ENCODE data around the gene TBC1D32.
"Not testable (repeated sequence)": the region's sequence is repeated elsewhere in the genome, so short reads cannot be mapped to it uniquely, and the experiment has no call there.

Gene TBC1D32

GRCh38 chr6:121043211-121043610 is 291.1 kb downstream of the TBC1D32 start:
- H3K18ac ChIP-seq (ENCODE audit: low read length); H3K4me2 ChIP-seq (ENCODE audit: low read length); H2BK12ac ChIP-seq (ENCODE audit: low read length); H3K4ac ChIP-seq (ENCODE audit: low read depth, low read length); H3K4me3 ChIP-seq (ENCODE audit: low read depth, low read length); DNase-seq; H3K4me1 ChIP-seq (ENCODE audit: control insufficient read depth in 1 of 2, insufficient read depth in 2 of 2, low read length in 2 of 2); H4K91ac ChIP-seq (ENCODE audit: low read depth, low read length); H3K36me3 ChIP-seq (ENCODE audit: control insufficient read depth in 1 of 2, insufficient read depth in 2 of 2, low read length in 2 of 2); H4K12ac ChIP-seq (ENCODE audit: low read depth, low read length); H3K79me1 ChIP-seq (ENCODE audit: low read length); H3K23ac ChIP-seq (ENCODE audit: low read length); H3K9me3 ChIP-seq (ENCODE audit: insufficient read depth, low read depth, low read length); H2BK120ac ChIP-seq (ENCODE audit: insufficient read depth, low read length, poor library complexity); H2BK5ac ChIP-seq (ENCODE audit: low read depth, low read length, poor library complexity); H3K27me3 ChIP-seq (ENCODE audit: insufficient read depth, low read length); H3K14ac ChIP-seq (ENCODE audit: low read length); H2AFZ ChIP-seq (ENCODE audit: insufficient read depth, low read length, poor library complexity); H3K9ac ChIP-seq (ENCODE audit: low read length); H3K27ac ChIP-seq (ENCODE audit: low read depth, low read length); H4K8ac ChIP-seq (ENCODE audit: low read depth, low read length); H3K79me2 ChIP-seq (ENCODE audit: control insufficient read depth, insufficient read depth, low read length, poor library complexity); H2AK5ac ChIP-seq (ENCODE audit: low read length): not testable (repeated sequence)
- no CpG with 5 or more reads among the region's 6 CpGs for WGBS (ENCODE audit: extremely low coverage, insufficient coverage, insufficient read length)

- DNase-seq: no peak
- Histone ChIP-seq H3K18ac (ENCODE audit: low read length) (no peak overlapping the region), H2BK12ac (ENCODE audit: low read length) (no peak overlapping the region), H3K23ac (ENCODE audit: low read length) (no peak overlapping the region), H4K91ac (ENCODE audit: low read depth, low read length) (no peak overlapping the region), H3K79me1 (ENCODE audit: low read length) (no peaks in the 10 kb centered on the region), H2BK120ac (ENCODE audit: insufficient read depth, low read length, poor library complexity) (no peak overlapping the region), H4K12ac (ENCODE audit: low read depth, low read length) (no peak overlapping the region), H4K8ac (ENCODE audit: low read depth, low read length) (no peak overlapping the region), H2BK5ac (ENCODE audit: low read depth, low read length, poor library complexity) (no peak overlapping the region), H2AK5ac (ENCODE audit: low read length) (no peak overlapping the region), H3K79me2 (ENCODE audit: control insufficient read depth, insufficient read depth, low read length, poor library complexity) (no peaks in the 10 kb centered on the region), H3K14ac (ENCODE audit: low read length) (no peak overlapping the region), H2AFZ (ENCODE audit: insufficient read depth, low read length, poor library complexity) (no peak overlapping the region), H3K36me3 (ENCODE audit: control insufficient read depth in 1 of 2, insufficient read depth in 2 of 2, low read length in 2 of 2) (no peaks in the 10 kb centered on the region), H3K9me3 (ENCODE audit: insufficient read depth, low read depth, low read length) (peaks cover 1% of the 10 kb centered on the region), H3K4ac (ENCODE audit: low read depth, low read length) (no peak overlapping the region), H3K4me3 (ENCODE audit: low read depth, low read length) (no peak overlapping the region), H3K27ac (ENCODE audit: low read depth, low read length) (no peak overlapping the region), H3K4me1 (ENCODE audit: control insufficient read depth in 1 of 2, insufficient read depth in 2 of 2, low read length in 2 of 2) (no peaks in the 10 kb centered on the region), H3K9ac (ENCODE audit: low read length) (no peak overlapping the region), H3K4me2 (ENCODE audit: low read length) (no peak overlapping the region), H3K27me3 (ENCODE audit: insufficient read depth, low read length) (no peaks in the 10 kb centered on the region)
- no CpG with 5 or more reads among the region's 13 CpGs for WGBS (ENCODE audit: extremely low coverage, insufficient coverage, insufficient read length)
Measured at GRCh38 chr6:121042766-121043165, 291.5 kb downstream of the TBC1D32 start.

- Histone ChIP-seq H3K27me3 (ENCODE audit: insufficient read depth, low read length) (no peaks in the 10 kb centered on the region), H3K9ac (ENCODE audit: low read length) (no peak overlapping the region), H3K79me2 (ENCODE audit: control insufficient read depth, insufficient read depth, low read length, poor library complexity) (no peaks in the 10 kb centered on the region), H3K4me1 (ENCODE audit: control insufficient read depth in 1 of 2, insufficient read depth in 2 of 2, low read length in 2 of 2) (peaks cover 0 to 2% of the 10 kb centered on the region in 2 experiments), H2AFZ (ENCODE audit: insufficient read depth, low read length, poor library complexity) (no peak overlapping the region), H2BK12ac (ENCODE audit: low read length) (no peak overlapping the region), H3K4me2 (ENCODE audit: low read length) (no peak overlapping the region), H2BK5ac (ENCODE audit: low read depth, low read length, poor library complexity) (no peak overlapping the region), H3K27ac (ENCODE audit: low read depth, low read length) (no peak overlapping the region), H4K12ac (ENCODE audit: low read depth, low read length) (no peak overlapping the region), H3K36me3 (ENCODE audit: control insufficient read depth in 1 of 2, insufficient read depth in 2 of 2, low read length in 2 of 2) (no peaks in the 10 kb centered on the region), H3K14ac (ENCODE audit: low read length) (no peak overlapping the region), H2AK5ac (ENCODE audit: low read length) (no peak overlapping the region), H3K79me1 (ENCODE audit: low read length) (no peaks in the 10 kb centered on the region), H2BK120ac (ENCODE audit: insufficient read depth, low read length, poor library complexity) (no peak overlapping the region), H3K9me3 (ENCODE audit: insufficient read depth, low read depth, low read length) (peaks cover 3% of the 10 kb centered on the region), H3K18ac (ENCODE audit: low read length) (no peak overlapping the region), H4K91ac (ENCODE audit: low read depth, low read length) (no peak overlapping the region), H3K4ac (ENCODE audit: low read depth, low read length) (no peak overlapping the region), H4K8ac (ENCODE audit: low read depth, low read length) (no peak overlapping the region), H3K4me3 (ENCODE audit: low read depth, low read length) (no peak overlapping the region), H3K23ac (ENCODE audit: low read length) (no peak overlapping the region)
- no CpG with 5 or more reads among the region's 3 CpGs for WGBS (ENCODE audit: extremely low coverage, insufficient coverage, insufficient read length)
- no peak for DNase-seq
Measured at GRCh38 chr6:121040831-121041230, 293.4 kb downstream of the TBC1D32 start.

- Histone ChIP-seq H2BK120ac (ENCODE audit: insufficient read depth, low read length, poor library complexity) (no peak overlapping the region), H3K9ac (ENCODE audit: low read length) (no peak overlapping the region), H2BK12ac (ENCODE audit: low read length) (no peak overlapping the region), H3K27me3 (ENCODE audit: insufficient read depth, low read length) (no peaks in the 10 kb centered on the region), H3K4ac (ENCODE audit: low read depth, low read length) (no peak overlapping the region), H3K36me3 (ENCODE audit: control insufficient read depth in 1 of 2, insufficient read depth in 2 of 2, low read length in 2 of 2) (no peaks in the 10 kb centered on the region), H3K14ac (ENCODE audit: low read length) (no peak overlapping the region), H3K4me3 (ENCODE audit: low read depth, low read length) (no peak overlapping the region), H3K4me1 (ENCODE audit: control insufficient read depth in 1 of 2, insufficient read depth in 2 of 2, low read length in 2 of 2) (peaks cover 0 to 2% of the 10 kb centered on the region in 2 experiments), H4K91ac (ENCODE audit: low read depth, low read length) (no peak overlapping the region), H3K4me2 (ENCODE audit: low read length) (no peak overlapping the region), H2AFZ (ENCODE audit: insufficient read depth, low read length, poor library complexity) (no peak overlapping the region), H4K12ac (ENCODE audit: low read depth, low read length) (no peak overlapping the region), H3K79me2 (ENCODE audit: control insufficient read depth, insufficient read depth, low read length, poor library complexity) (no peaks in the 10 kb centered on the region), H2BK5ac (ENCODE audit: low read depth, low read length, poor library complexity) (no peak overlapping the region), H4K8ac (ENCODE audit: low read depth, low read length) (no peak overlapping the region), H2AK5ac (ENCODE audit: low read length) (no peak overlapping the region), H3K79me1 (ENCODE audit: low read length) (no peaks in the 10 kb centered on the region), H3K18ac (ENCODE audit: low read length) (no peak overlapping the region), H3K9me3 (ENCODE audit: insufficient read depth, low read depth, low read length) (peaks cover 2% of the 10 kb centered on the region), H3K23ac (ENCODE audit: low read length) (no peak overlapping the region), H3K27ac (ENCODE audit: low read depth, low read length) (no peak overlapping the region)
- DNase-seq: no peak
- no CpG with 5 or more reads among the region's 3 CpGs for WGBS (ENCODE audit: extremely low coverage, insufficient coverage, insufficient read length)
Measured at GRCh38 chr6:121033091-121033490, 301.2 kb downstream of the TBC1D32 start.

All from trophoblast cell (in vitro differentiated cells and primary cell).